ACC112 (cell line): ENCODE results near the gene PMAIP1.

Source experiments
- H2AFZ ChIP-seq: fragments of 200-600 bp; sonication (generic); one replicate; pipeline ENCODE4 v1.6.0; 2017; ENCODE audit warnings: antibody characterized with exemption, low read length; ENCODE audit not compliant: unreplicated experiment
- H3K27ac ChIP-seq: fragments of 200-600 bp; sonication (generic); 2 replicates; pipeline ENCODE4 v1.5.1; 2014; ENCODE audit warnings: low read depth, mild to moderate bottlenecking, antibody characterized with exemption, low read length, moderate library complexity
- H3K27me3 ChIP-seq: fragments of 200-600 bp; sonication (generic); 2 replicates; pipeline ENCODE4 v1.6.1; 2014; ENCODE audit warnings: mild to moderate bottlenecking, antibody characterized with exemption, low read length, moderate library complexity, mixed read lengths; ENCODE audit not compliant: insufficient read depth
- H3K36me3 ChIP-seq: fragments of 200-600 bp; sonication (generic); 2 replicates; pipeline ENCODE4 v1.6.1; 2016; ENCODE audit warnings: mild to moderate bottlenecking, antibody characterized with exemption, low read length, moderate library complexity, mixed read lengths; ENCODE audit not compliant: insufficient read depth
- H3K4me1 ChIP-seq: fragments of 200-600 bp; sonication (generic); one replicate; pipeline ENCODE4 v1.6.1; 2016; ENCODE audit warnings: low read length, mixed read lengths; ENCODE audit not compliant: insufficient read depth, unreplicated experiment, control insufficient read depth
- H3K4me3 ChIP-seq: fragments of 200-600 bp; sonication (generic); 2 replicates; pipeline ENCODE4 v1.5.1; 2014; ENCODE audit warnings: mild to moderate bottlenecking, low read depth, low read length
- H3K79me2 ChIP-seq: fragments of 200-600 bp; sonication (generic); one replicate; pipeline ENCODE4 v1.6.0; 2016; ENCODE audit warnings: low read length; ENCODE audit not compliant: control insufficient read depth, unreplicated experiment, insufficient read depth

PMAIP1 gene

GRCh38 chr18:59929621-59930295 lies 30.0 kb downstream of the PMAIP1 start:
- H3K36me3 ChIP-seq = no peaks in the 10 kb centered on the region
- H3K4me1 ChIP-seq = no peaks in the 10 kb centered on the region
- no peak overlapping the region for H3K4me3 ChIP-seq
- H2AFZ ChIP-seq = no peak overlapping the region
- no peaks in the 10 kb centered on the region for H3K27me3 ChIP-seq
- no peaks in the 10 kb centered on the region for H3K79me2 ChIP-seq
- no peak overlapping the region for H3K27ac ChIP-seq

GRCh38 chr18:59932401-59932800 lies 32.6 kb downstream of the PMAIP1 start:
- Histone ChIP-seq H3K4me3 (no peak overlapping the region), H3K27me3 (no peaks in the 10 kb centered on the region), H2AFZ (no peak overlapping the region), H3K36me3 (no peaks in the 10 kb centered on the region), H3K4me1 (no peaks in the 10 kb centered on the region), H3K79me2 (no peaks in the 10 kb centered on the region), H3K27ac (no peak overlapping the region)

GRCh38 chr18:59938676-59939075 lies 38.9 kb downstream of the PMAIP1 start:
- Histone ChIP-seq H3K4me3 (no peak overlapping the region), H3K4me1 (no peaks in the 10 kb centered on the region), H2AFZ (no peak overlapping the region), H3K27ac (no peak overlapping the region), H3K27me3 (no peaks in the 10 kb centered on the region), H3K79me2 (no peaks in the 10 kb centered on the region), H3K36me3 (no peaks in the 10 kb centered on the region)

- H3K4me1 ChIP-seq = no peaks in the 10 kb centered on the region
- H2AFZ ChIP-seq = no peak overlapping the region
- no peaks in the 10 kb centered on the region for H3K27me3 ChIP-seq
- H3K79me2 ChIP-seq = no peaks in the 10 kb centered on the region
- H3K36me3 ChIP-seq = no peaks in the 10 kb centered on the region
- no peak overlapping the region for H3K4me3 ChIP-seq
- H3K27ac ChIP-seq = no peak overlapping the region
Observed at GRCh38 chr18:59939127-59939526, 39.3 kb downstream of the PMAIP1 start.

GRCh38 chr18:59940068-59940467 lies 40.3 kb downstream of the PMAIP1 start:
- Histone ChIP-seq H2AFZ (no peak overlapping the region), H3K27me3 (no peaks in the 10 kb centered on the region)

GRCh38 chr18:59941331-59941730 lies 41.5 kb downstream of the PMAIP1 start:
- H3K27me3 ChIP-seq = no peaks in the 10 kb centered on the region
- no peak overlapping the region for H2AFZ ChIP-seq
- H3K4me1 ChIP-seq = no peaks in the 10 kb centered on the region
- H3K79me2 ChIP-seq = no peaks in the 10 kb centered on the region
- H3K27ac ChIP-seq = no peak overlapping the region
- no peak overlapping the region for H3K4me3 ChIP-seq
- no peaks in the 10 kb centered on the region for H3K36me3 ChIP-seq

More at GRCh38 chr18:59940068-59940467, 40.3 kb downstream of the PMAIP1 start:
- no peaks in the 10 kb centered on the region for H3K4me1 ChIP-seq
- H3K4me3 ChIP-seq = no peak overlapping the region
- no peaks in the 10 kb centered on the region for H3K79me2 ChIP-seq
- no peaks in the 10 kb centered on the region for H3K36me3 ChIP-seq
- no peak overlapping the region for H3K27ac ChIP-seq

- no peaks in the 10 kb centered on the region for H3K4me1 ChIP-seq
- H3K36me3 ChIP-seq = no peaks in the 10 kb centered on the region
- no peak overlapping the region for H3K27ac ChIP-seq
- H3K27me3 ChIP-seq = no peaks in the 10 kb centered on the region
- H3K4me3 ChIP-seq = no peak overlapping the region
- H3K79me2 ChIP-seq = no peaks in the 10 kb centered on the region
- no peak overlapping the region for H2AFZ ChIP-seq
Observed at GRCh38 chr18:59942601-59943000, 42.8 kb downstream of the PMAIP1 start.

- Histone ChIP-seq H3K79me2 (no peaks in the 10 kb centered on the region), H3K27ac (no peak overlapping the region), H3K4me3 (no peak overlapping the region), H3K4me1 (peaks cover 7% of the 10 kb centered on the region), H3K27me3 (no peaks in the 10 kb centered on the region), H3K36me3 (no peaks in the 10 kb centered on the region), H2AFZ (no peak overlapping the region)
Observed at GRCh38 chr18:59945544-59945943, 45.7 kb downstream of the PMAIP1 start.

- Histone ChIP-seq H3K27ac (peak overlapping the region; percentile 73), H2AFZ (no peak overlapping the region), H3K79me2 (no peaks in the 10 kb centered on the region), H3K4me3 (no peak overlapping the region), H3K36me3 (no peaks in the 10 kb centered on the region), H3K27me3 (no peaks in the 10 kb centered on the region), H3K4me1 (peaks cover 42% of the 10 kb centered on the region)
Observed at GRCh38 chr18:59950215-59950944, 50.6 kb downstream of the PMAIP1 start.

- H3K79me2 ChIP-seq = no peaks in the 10 kb centered on the region
- H3K4me1 ChIP-seq = peaks cover 48% of the 10 kb centered on the region
- H2AFZ ChIP-seq = no peak overlapping the region
- H3K27me3 ChIP-seq = no peaks in the 10 kb centered on the region
- no peaks in the 10 kb centered on the region for H3K36me3 ChIP-seq
- no peak overlapping the region for H3K4me3 ChIP-seq
- peak overlapping the region; percentile 41 for H3K27ac ChIP-seq
Observed at GRCh38 chr18:59951591-59951990, 51.8 kb downstream of the PMAIP1 start.
